Vagina (tissue), 2 donors: ENCODE measurements around the gene MORN5. TPM values are rescaled to one million over a fixed set of nuclear protein-coding genes. Genes with fewer than 3 reads are reported as not detected.

Source experiments
- DNase-seq, 2 donors: peaks; one replicate each; pipeline ENCODE4 v3.0.0-alpha.2; 2017; ENCODE audit errors: extremely low spot score in 2 of 2
- H3K27ac ChIP-seq: fragments of 200-600 bp; sonication (generic); one replicate; pipeline ENCODE4 v1.5.1; 2019
- H3K27me3 ChIP-seq: fragments of 200-600 bp; sonication (generic); one replicate; pipeline ENCODE4 v1.5.1; 2019
- H3K36me3 ChIP-seq, 2 donors: fragments of 200-600 bp; sonication (generic); one replicate each; pipeline ENCODE4 v1.5.1; 2017 to 2019
- H3K4me1 ChIP-seq: fragments of 200-600 bp; sonication (generic); one replicate; pipeline ENCODE4 v1.5.1; 2019
- H3K4me3 ChIP-seq, 2 donors: fragments of 200-600 bp; sonication (generic); 1 replicate in 1 of 2; 2 replicates in 1 of 2; pipeline ENCODE4 v1.5.1; 2016 to 2019
- H3K9me3 ChIP-seq: fragments of 200-600 bp; sonication (generic); one replicate; pipeline ENCODE4 v1.5.1; 2019
- CTCF ChIP-seq, 3 experiments: fragments of 450-650 bp in 2 of 3; fragments of 200-600 bp in 1 of 3; sonication (generic) in 1 of 3; IDR thresholded peaks; one replicate each; pipeline ENCODE4 v1.5.1; 2017 to 2019; ENCODE audit warnings: antibody characterized with exemption in 3 of 3, mild to moderate bottlenecking in 2 of 3, moderate library complexity in 2 of 3
- POLR2A ChIP-seq, 2 donors: fragments of 450-650 bp; IDR thresholded peaks; one replicate each; pipeline ENCODE4 v1.6.1; 2017; ENCODE audit warnings: antibody characterized with exemption in 2 of 2, mild to moderate bottlenecking in 2 of 2, moderate library complexity in 2 of 2
- POLR2AphosphoS5 ChIP-seq, 2 donors: sonication (generic); formaldehyde crosslinking; IDR thresholded peaks; one replicate each; pipeline ENCODE4 v1.9.0; 2017; ENCODE audit warnings: antibody characterized with exemption in 2 of 2, mild to moderate bottlenecking in 2 of 2, low read depth in 1 of 2; ENCODE audit not compliant: insufficient read depth in 1 of 2
- intact Hi-C: fragments of 100-400 bp; cut with DNase I; formaldehyde crosslinking; loops from one replicate; pipeline ENCODE4 v1.15.1; 2023
- total RNA-seq: library from RNA; depleted of rRNA; stranded (reverse); fragments of >200 nt; gene quantifications from one replicate; pipeline ENCODE4 v1.2.3, GENCODE V29; 2016

The MORN5 gene
- total RNA-seq, 1 donor from 2014 or later, result not detected

GRCh38 chr9:122212473-122213004 is 52.8 kb downstream of the MORN5 start:
- TF ChIP-seq CTCF (IDR thresholded peaks at IDR 0.05), result no peak
- no peak for TF ChIP-seq POLR2A (IDR thresholded peaks at IDR 0.05)
- TF ChIP-seq POLR2AphosphoS5 (IDR thresholded peaks at IDR 0.05; ENCODE audit: insufficient read depth in 1 of 2, low read depth in 1 of 2), result no peak

GRCh38 chr9:122213102-122213588 is 53.4 kb downstream of the MORN5 start:
- Histone ChIP-seq H3K27me3 (peaks cover 19% of the 10 kb centered on the region), H3K4me1 (peaks cover 12% of the 10 kb centered on the region), H3K27ac (no peak overlapping the region), H3K36me3 (no peaks in the 10 kb centered on the region), H3K4me3 (peak overlapping the region; percentile 27 to 39), H3K9me3 (no peaks in the 10 kb centered on the region)
- TF ChIP-seq CTCF (IDR thresholded peaks at IDR 0.05) (no peak), POLR2AphosphoS5 (IDR thresholded peaks at IDR 0.05; ENCODE audit: insufficient read depth in 1 of 2, low read depth in 1 of 2) (no peak)
- intact Hi-C loops, result no loop called here
- no peak for DNase-seq

More at GRCh38 chr9:122212473-122213004, 52.8 kb downstream of the MORN5 start:
- H3K27ac ChIP-seq, result no peak overlapping the region
- H3K4me3 ChIP-seq, result no peak overlapping the region
- intact Hi-C loops, result no loop called here
- no peak for DNase-seq
- H3K36me3 ChIP-seq, result no peaks in the 10 kb centered on the region
- H3K27me3 ChIP-seq, result peaks cover 19% of the 10 kb centered on the region
- no peaks in the 10 kb centered on the region for H3K9me3 ChIP-seq
- peaks cover 12% of the 10 kb centered on the region for H3K4me1 ChIP-seq

- DNase-seq, result no peak
- Histone ChIP-seq H3K36me3 (no peaks in the 10 kb centered on the region), H3K4me1 (peaks cover 14% of the 10 kb centered on the region), H3K27ac (no peak overlapping the region), H3K9me3 (no peaks in the 10 kb centered on the region), H3K27me3 (peaks cover 19% of the 10 kb centered on the region), H3K4me3 (peak overlapping the region; percentile 27 to 39)
- intact Hi-C loops, result no loop called here
- TF ChIP-seq POLR2A (IDR thresholded peaks at IDR 0.05), result no peak
- TF ChIP-seq POLR2AphosphoS5 (IDR thresholded peaks at IDR 0.05; ENCODE audit: insufficient read depth in 1 of 2, low read depth in 1 of 2), result no peak
- TF ChIP-seq CTCF (IDR thresholded peaks at IDR 0.05), result no peak
Observed at GRCh38 chr9:122213589-122214413, 54.1 kb downstream of the MORN5 start.

- intact Hi-C loops, result no loop called here
- peaks cover 21% of the 10 kb centered on the region for H3K4me1 ChIP-seq
- DNase-seq, result no peak
- H3K27ac ChIP-seq, result no peak overlapping the region
- no peaks in the 10 kb centered on the region for H3K36me3 ChIP-seq
- TF ChIP-seq POLR2A (IDR thresholded peaks at IDR 0.05) (no peak), POLR2AphosphoS5 (IDR thresholded peaks at IDR 0.05; ENCODE audit: insufficient read depth in 1 of 2, low read depth in 1 of 2) (no peak), CTCF (IDR thresholded peaks at IDR 0.05) (no peak)
- peaks cover 19% of the 10 kb centered on the region for H3K27me3 ChIP-seq
- no peaks in the 10 kb centered on the region for H3K9me3 ChIP-seq
- peak overlapping the region in 1 of 2 donors; percentile 27 for H3K4me3 ChIP-seq
Observed at GRCh38 chr9:122214507-122214906, 54.8 kb downstream of the MORN5 start.

GRCh38 chr9:122215663-122216062 is 56.0 kb downstream of the MORN5 start:
- TF ChIP-seq POLR2A (IDR thresholded peaks at IDR 0.05) (no peak), CTCF (IDR thresholded peaks at IDR 0.05) (no peak), POLR2AphosphoS5 (IDR thresholded peaks at IDR 0.05; ENCODE audit: insufficient read depth in 1 of 2, low read depth in 1 of 2) (no peak)
- no peak for DNase-seq
- no peak overlapping the region for H3K4me3 ChIP-seq
- peaks cover 19% of the 10 kb centered on the region for H3K27me3 ChIP-seq
- H3K4me1 ChIP-seq, result peaks cover 31% of the 10 kb centered on the region
- intact Hi-C loops, result no loop called here
- no peaks in the 10 kb centered on the region for H3K9me3 ChIP-seq
- H3K36me3 ChIP-seq, result no peaks in the 10 kb centered on the region
- no peak overlapping the region for H3K27ac ChIP-seq
